Measurements from ENCODE around the gene MAGED2.
"Not testable (repeated sequence)": the region's sequence is repeated elsewhere in the genome, so short reads cannot be mapped to it uniquely, and the experiment has no call there.

MAGED2 gene, protein sequence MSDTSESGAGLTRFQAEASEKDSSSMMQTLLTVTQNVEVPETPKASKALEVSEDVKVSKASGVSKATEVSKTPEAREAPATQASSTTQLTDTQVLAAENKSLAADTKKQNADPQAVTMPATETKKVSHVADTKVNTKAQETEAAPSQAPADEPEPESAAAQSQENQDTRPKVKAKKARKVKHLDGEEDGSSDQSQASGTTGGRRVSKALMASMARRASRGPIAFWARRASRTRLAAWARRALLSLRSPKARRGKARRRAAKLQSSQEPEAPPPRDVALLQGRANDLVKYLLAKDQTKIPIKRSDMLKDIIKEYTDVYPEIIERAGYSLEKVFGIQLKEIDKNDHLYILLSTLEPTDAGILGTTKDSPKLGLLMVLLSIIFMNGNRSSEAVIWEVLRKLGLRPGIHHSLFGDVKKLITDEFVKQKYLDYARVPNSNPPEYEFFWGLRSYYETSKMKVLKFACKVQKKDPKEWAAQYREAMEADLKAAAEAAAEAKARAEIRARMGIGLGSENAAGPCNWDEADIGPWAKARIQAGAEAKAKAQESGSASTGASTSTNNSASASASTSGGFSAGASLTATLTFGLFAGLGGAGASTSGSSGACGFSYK

DNA sequence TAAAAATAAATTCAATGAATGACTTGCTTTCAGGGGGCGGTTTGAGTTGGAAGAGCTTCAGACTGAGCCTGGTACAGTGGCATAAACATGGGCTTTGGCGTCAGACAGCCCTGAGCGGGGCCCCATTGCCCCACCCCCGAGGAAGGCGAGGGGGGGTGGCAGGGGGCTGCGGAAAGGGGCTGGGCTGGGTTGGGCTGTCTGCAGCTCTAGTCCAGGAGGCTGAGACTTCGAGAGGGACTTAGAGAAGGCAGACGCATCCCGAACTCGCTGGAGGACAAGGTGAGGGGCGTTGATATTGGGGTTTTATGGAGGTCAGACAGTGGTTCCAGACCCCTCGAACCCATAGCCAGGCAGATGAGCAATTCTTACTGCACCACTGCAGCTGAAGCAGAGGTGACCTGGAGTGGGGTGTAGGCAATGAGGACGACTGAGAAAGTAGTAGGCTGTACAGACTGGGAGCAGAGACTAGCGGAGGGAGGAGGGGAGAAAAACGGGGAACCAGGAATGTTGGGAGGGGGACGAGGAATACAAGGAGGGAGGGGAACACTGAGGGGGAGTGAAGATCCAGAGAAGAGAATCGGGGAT is at the start of gene MAGED2:
Gene MAGED2 (plus strand): TSS at position 222 of the 585 bp plus-strand sequence. CDS start 1,587 bp downstream, outside the sequence.
- DNase-seq, result peak; percentile 39

DNA sequence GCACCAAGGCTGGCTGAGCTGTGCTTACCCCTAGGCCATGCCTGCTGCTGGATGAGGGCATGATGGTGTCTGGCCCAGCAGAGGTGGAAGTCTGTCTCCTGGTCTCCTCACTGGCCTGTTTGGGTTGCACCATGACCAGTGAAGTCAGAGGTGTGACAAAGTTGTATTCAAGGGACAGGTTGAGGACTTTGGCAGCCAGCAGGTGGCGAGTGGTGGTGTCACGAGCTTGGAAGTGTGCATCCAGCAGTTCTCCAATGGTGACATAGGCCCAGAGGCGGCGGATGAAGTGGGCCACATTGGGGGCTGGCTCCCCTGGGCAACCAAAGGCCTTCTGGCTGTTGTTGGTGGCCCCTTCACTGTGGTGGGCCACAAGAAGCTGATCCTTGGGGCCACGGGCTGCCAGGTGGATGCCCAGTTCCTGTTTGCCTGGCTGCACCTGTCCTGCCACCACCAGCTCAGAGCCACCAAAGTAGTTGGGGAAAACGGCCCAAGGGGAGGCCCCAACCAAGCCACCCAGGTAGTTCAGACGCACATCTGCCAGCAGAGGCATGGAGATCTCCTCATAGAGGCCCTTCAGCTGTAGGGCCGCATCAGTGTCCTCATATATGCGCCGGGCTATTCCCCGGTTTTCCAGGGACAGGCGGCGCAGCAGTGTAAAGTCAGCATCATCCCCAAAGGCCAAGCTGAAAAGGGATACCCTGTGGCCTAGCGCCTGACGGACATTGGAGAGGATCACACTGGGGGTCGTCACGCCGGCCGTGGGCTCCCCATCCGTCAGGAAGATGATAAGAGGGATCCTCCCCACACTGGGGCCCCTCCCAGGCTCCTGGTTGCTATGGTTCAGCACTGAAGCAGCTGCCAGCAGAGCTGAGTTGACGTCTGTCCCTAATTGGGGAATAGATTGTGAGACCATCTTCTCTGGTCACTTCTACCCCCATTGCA is 49.2 kb upstream of the MAGED2 start:
- no peak for DNase-seq

DNA sequence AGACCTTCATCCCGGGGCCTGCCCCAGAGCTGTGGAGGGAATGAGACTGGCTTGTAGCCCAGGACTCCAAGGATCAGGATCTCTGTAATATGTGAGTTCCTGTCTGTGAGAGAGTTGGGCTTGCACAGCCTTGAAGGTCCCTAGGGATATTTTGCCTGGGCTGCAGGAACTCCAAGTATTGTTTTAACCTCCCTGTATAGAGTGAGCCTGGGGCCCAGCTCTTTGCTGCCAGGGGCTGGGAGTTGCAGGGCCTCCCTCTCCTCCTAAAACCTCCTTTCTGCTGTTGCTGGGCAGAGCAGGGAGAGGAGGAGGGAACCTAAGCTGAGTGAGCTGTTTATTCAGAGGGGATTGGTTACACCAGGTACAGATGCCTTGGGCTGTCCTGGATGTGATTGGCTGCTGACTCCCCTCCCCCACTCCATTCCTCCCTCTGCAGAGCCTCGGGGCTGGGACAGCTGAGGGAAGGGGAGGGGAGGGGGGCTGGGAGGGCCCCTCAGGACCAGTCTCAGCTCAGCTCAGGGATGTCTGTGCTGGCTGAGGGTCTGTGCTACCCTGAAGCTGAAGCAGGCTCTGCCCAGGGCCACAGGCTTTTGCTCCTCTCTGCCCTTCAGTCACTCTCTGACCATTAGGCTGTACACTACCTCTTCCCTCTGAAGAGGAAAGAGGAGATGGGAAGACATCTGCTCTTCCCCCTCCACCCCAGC is 33.0 kb upstream of the MAGED2 start:
- not testable (repeated sequence) for DNase-seq

DNA sequence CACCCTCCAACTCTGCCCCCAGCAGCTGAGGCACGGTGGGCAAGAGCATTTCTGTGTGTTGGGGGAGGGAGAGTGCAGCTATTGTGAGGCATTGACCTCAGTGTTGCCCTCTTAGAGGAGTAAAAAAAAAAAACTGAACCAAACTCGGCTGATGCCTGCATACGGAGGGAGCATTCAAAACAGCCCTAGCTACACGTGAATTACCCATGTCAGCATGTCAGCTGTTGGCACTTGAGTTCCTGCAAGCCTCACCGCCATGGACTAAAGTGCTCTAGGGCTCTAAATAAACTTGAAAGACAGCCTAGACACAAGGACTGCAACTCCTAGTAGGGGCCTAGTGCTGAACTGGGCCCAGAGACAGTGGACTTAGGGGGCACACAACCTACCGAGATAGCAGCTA is 31.5 kb upstream of the MAGED2 start:
- DNase-seq, result no peak

DNA sequence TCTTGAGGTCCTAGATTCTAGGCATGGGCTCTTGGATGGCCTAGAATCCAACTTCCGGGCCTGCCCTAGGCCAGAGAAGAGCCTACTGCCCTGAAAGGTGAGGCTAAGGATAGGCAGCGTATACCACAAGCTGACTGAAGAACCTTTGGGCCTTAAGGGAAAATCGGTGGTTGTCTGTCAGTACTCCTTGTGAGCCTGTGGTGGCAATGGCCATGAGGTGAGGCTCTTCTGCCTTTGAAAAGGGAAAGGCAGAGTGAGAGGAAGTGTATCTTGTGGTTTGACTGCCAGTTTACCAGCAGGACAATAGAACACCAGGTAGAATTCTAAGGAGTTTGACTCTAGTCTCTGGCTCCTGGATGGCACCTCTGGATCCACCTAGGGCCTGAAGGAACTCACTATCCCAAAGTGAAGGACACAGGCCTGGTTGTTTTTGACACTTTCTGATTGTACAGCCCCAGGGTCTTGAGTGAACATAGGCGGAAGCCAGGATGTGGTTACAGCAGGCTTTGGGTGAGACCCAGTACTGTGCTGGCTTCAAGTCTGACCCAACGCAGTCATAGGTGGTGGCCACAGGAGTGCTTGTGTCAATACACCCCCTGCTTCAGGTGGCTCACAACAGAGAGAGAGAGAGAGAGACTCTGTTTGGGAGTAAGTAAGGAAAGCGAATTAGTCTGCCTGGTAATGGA is 30.4 kb upstream of the MAGED2 start:
- no peak for DNase-seq

DNA sequence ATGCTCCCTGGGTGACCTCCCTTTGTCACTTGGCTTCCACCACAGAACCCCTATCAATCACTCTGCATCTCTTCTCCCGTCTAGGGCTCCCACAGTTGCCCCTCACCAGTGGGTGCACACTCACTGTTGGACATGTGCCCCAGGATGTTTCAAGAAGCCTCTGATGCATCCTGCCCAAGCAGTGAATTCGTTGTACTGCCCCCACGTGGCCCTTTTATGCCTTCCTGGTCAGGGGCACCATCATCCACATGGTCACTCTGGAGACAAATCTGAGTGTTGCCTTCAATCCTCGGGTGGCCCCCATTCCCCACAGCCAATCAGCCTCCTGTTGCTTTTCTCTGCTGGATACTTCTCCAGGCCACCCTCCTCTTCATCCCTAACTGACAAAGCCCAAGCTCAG is 21.6 kb upstream of the MAGED2 start:
- DNase-seq, result no peak

DNA sequence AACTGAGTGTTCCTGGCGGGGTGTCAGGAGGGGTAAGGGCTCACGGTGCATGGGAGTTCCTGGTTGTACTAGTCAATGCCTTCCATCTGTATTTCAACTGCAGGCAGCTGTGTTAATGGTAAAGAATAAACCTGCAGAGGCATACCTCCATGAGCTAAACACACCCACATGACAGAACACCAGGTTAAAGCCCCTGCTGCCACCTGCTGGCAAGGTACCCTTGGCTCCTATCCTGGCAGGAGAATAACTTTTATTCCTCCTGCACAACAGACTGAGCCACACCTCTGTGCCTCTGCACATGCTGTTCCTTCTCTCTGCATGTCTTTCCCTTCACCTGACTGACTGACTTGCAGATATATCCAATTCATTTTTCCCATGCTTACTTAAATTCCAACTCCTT is 20.6 kb upstream of the MAGED2 start:
- DNase-seq, result peak; percentile 41

DNA sequence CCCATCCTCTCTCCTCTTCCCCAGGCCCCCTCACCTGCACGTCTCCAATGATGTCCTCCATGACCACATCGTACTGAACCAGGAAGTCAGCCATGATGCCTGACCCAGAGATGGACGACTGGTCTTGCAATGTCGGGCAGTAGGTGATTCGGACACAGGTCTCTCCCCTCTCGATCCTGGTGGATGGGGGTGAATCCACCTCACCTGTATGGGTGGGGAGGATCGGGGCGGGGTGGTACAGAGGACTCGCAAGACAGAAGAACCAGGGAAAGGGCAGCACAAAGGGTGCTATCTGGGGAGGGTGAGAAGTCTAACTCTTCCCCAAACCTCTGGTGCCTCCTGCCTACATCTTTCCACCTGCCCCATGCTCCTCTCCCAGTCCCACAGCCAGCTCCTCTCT is 19.1 kb upstream of the MAGED2 start:
- no peak for DNase-seq

DNA sequence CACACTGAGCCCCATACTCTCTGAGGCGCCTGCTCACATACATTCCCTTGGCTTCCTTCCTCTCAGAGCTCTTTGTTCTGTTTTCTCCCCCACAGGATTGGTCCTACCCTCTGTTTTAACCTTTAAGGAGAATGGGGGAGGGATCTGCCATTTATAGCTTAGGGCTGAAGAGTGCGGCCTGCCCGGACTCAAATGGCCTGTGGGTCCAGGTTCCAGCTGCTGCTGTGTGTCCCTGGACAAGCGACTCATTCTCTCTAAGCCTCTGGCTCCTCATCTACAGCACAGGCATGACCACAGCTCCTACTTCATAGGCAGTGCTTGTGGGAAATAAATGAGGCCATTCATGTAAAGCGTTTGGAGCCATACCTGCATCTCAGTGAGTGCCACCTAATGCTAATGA is 18.1 kb upstream of the MAGED2 start:
- DNase-seq, result not testable (repeated sequence)

DNA sequence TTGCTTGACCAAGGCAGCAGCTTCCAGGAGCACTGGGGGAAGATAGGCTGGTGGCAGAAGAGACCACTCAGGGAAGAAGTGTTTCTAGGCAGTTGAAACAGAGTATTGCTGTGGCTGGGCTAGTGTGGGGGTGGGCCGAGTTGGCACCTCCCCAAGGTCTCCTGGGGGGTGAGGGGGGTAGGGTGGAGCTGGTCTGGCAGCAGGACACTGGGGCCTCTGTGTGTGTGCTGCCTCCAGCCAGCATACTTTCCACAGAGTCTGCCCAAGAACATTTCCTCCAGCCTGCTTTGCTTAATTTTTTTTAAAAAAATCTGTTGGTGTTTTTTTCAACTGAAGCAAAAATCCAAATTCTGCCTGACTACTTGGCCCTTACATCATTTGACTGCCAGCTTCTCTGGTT is 13.5 kb upstream of the MAGED2 start:
- no peak for DNase-seq

DNA sequence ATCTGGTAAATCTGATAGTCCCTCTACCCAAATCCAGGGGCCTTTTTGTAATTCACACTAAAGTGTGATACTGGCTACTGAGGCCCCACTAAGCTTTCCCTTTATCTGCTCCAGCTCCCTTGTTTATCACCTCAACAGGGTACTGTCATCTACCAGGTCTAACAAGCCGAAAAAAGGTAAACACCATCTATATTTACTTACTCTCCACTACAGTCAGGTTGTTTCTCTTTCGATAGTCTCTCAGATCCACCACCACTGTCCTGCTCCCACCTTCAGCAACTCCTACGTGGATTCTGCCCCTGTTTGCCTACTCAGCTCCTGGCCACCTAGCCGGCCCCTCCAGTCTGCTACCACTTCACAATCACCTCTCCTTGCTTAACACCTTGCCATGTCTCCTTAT is 12.8 kb upstream of the MAGED2 start:
- DNase-seq, result no peak

DNA sequence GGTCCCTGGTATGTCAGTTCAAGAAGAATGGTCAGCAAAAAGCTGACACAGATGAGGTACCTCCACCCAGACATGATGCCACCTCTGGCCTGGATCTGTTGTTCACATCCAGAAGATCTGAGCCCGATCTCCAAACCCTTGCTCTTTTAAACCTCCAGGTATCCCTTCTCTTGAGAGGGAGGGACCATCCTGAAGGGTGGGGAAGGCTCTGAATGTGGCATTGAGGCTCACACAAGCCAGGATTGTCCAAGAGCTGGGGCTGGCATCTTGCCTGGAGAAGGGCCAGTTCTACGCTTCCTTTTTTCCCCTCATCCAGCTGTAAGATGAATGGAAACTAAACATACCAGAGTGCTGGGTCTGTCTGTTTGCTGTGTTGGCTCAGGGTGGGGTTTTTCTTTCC is 9.4 kb upstream of the MAGED2 start, which contains the start of gene ITIH6:
Gene ITIH6 (minus strand): TSS at position 119 of the 400 bp plus-strand sequence. CDS start 45 bp downstream, at position 74.
- no peak for DNase-seq

DNA sequence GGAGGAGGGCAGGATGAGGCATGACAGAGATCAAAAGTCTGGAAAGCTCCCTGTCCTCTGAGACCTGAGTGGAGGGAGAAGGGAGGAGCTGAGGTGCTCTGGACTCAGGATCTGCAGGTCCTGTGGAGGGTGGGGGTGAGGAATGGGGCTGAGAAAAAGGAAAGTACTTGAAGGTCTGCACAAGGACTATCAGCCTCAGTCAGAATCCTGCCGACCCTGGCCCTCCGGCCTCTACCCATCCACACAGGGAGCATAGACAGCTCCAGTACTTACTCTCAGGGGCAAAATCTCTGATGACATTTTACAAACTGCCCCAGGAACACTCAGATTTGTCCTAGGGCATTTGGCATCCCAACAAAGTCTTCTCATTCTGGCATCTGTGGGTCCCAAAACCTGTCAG is 8.5 kb upstream of the MAGED2 start:
- no peak for DNase-seq

DNA sequence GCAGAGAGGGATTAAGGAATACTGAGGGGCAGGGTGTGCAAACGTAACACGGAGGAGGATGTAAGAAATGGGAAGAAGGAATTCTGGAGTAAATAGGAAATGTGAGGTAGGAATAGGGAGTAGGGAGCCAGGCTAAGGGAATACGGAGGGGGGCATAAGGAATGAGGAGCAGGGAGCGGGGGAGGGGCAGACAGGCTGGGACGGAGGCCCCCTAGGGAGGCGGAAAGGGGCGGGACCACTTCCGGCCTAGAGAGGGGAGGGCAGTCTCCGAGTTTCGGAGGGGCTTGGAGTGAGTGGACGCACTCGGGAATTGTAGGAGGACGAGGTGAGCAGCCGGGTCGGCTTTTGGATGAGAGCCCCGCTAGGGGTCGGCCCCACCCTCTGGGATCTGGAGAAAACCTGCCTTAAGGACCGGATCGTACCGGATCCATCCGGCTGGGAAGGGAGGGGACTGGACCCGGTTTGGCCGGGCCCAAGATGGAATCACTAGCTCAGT is 612 bp downstream of the MAGED2 start:
- peak; percentile 36 for DNase-seq

DNA sequence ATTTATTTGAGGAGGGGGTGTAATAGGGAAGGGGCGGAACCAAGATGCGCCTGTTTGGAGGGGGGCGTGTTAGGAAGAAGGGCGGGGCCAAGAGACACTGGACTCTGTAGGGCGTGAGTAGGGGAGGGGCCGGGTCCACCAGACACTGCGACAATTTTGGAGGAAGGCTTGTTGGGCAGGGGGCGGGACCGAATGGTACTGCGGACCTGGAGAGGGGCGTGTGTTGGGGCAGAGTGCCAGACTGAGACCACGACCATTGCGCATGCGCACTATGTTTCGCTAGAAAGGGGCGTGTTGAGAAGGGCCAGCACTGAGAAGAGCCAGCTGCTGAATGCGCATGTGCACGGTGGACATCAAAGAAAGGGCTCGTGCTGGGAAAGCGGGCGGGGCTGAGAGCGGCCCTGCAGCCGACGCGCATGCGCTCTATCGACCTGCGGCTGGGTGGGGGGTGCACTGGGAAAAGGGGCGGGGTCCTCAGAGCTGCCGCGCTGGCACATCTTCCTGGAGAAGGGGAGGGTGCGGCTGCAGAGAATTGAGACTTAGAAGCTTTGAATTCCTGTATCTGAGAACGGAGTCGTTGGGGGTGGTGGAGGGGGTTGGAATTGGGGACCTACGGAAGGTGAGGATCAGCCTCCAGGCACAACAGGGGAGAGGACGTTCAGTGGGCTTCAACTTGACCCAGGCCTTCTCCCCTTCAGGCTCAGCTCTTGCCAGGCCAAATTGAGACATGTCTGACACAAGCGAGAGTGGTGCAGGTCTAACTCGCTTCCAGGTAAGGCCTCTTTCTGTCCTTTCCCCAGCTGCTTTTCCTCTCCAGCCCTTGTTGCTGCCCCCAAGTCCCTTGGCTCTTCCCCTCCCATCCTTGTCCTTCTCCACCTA is 1.3 kb downstream of the MAGED2 start:
- peak; percentile 88 for DNase-seq

DNA sequence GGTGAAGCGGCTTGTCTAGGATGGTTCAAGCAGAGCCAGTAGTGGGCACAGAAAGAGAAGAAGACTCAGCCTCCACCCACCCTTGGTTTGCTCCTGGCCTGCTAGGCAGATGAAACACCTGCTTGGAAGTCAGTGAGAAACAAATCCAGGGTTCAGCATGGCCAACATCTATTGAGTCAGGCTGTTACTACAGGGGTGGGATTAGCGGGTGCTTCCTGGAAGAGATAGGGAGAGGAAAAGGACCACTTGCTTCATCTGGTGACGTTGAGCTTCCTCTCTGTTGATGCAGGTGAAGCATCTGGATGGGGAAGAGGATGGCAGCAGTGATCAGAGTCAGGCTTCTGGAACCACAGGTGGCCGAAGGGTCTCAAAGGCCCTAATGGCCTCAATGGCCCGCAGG is 3.0 kb downstream of the MAGED2 start:
- no peak for DNase-seq

DNA sequence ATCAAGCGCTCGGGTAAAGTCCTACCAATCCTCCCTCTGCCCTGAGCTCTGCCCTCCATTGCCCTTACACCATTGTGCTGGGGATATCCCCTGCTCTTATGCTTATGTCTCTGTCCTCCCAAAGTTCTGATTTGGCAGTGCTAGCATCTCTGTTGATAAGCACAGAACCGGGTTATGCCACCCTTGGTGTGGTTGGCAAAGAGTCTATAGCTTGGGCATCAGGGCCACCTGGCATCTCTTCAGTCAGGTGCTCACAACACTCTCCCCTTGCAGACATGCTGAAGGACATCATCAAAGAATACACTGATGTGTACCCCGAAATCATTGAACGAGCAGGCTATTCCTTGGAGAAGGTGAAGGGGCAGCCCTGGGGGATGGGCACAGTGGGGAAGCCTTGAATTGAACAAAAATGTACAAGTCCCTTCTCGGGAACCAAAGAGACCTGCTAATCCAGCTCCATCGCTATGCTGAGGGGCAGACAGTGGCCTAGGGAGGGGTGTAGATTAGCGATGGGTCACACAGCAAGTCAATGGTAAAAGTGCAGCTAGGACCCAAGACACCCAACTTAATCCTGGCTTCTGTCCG is 3.8 kb downstream of the MAGED2 start:
- no peak for DNase-seq

DNA sequence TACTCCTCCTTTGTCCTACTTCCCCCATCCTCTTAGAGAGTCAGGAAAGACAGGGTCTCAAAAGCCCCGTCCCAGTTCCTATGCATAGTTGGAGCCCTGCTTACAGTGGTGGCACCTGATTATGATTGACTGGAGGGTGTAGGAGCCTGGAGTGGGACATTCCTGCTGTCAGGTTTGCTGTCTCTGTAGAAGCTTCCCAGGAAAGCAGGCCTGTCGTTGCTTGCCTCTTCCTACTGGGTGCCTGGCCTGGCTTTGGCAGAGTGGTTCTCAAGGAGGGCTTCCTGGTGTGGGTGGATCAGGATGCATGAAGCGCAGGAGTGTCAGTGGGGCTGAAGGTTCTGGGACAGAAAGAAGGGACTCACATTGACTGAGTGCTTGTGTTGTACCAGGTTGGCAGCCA is 4.8 kb downstream of the MAGED2 start:
- DNase-seq, result no peak

DNA sequence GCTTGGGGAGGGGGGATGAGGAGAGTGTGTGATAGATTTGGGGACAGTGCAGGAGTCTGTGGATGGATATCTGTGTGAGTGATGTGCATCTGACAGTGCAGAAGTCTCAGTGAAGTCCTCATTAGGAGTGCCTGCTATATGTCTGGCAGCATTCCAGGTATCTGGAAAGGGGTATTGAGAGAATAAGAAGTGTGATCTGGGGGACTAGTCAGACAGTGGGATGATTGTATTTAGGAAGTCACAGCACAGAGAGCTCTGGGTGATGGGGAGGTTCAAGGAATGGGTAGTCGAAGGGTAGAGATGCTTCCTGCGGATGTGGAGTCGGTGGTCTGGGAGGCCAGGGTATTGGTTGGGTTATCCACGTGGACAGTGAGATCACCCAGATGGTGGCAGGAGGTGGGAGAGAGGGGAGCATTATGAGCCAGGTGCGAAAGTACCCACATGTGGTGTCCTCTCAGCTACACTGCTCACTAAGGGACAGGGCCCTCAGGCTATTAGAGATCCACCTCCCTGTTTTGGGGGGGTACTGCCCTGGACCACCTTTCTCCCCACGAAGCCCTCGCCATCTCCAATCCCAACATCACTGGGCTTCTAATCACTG is 9.8 kb downstream of the MAGED2 start:
- no peak for DNase-seq

DNA sequence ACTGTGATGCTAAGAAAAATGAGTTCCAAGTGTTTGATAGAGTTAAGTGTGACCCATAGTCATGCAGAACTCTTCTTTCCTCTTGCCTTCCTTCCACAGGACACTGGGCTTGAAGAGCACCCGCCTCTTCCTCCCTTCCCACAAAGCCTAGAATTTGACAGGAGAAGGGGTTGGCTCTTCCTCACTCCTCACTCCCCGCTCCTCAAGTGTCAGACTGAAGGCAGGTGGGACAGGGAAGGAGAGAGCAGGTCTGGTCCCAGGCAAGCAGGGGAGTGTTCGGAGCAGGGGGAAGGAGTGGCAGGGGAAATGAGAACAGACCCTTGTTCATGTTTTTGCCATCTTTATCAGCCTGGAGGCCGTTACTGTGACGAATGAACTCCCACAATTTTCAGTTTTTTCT is 10.7 kb downstream of the MAGED2 start:
- DNase-seq, result no peak

All from activated naive CD4-positive, alpha-beta T cell treated with Interleukin-2 at 50 U/mL for 16 hours (primary cell).